ENCODE data around the gene KRT16.
"Not testable (repeated sequence)": the region's sequence is repeated elsewhere in the genome, so short reads cannot be mapped to it uniquely, and the experiment has no call there.

Gene KRT16

DNA sequence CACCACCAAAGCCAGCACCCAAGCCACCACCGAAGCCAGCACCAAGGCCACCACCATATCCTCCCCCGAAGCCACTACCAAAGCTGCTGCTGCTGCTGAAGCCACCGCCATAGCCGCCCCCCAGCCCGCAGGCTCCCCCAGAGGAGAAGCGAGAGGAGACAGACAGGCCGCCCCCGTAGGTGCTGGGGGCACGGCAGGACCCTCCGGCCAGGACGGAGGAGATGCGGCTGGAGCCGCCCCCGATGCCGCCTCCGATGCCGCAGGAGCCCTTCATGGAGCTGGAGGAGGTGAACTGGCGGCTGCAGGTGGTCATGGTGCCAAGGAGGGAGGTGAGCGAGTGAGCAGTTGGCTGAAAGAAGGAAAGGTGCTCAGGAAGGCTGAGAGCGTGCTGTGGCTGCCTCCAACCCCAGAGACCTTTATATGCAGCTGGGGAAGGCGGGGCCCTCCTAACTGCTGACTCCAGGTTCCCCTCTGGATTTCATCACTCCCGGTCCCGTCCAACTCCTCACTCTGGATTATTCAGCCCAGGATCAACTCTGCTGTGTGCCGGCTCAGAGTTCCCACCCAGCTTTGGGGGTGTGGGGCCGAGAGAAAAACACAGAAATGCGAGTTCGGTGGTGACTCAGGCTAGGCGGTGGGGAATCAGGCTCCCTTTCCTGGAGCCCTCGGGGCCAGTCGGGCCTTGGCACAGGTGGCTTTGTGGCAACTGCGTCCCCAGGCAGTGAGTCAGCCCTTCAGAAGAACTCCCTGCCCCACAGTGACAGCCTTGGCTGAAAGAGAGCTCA is at the start of gene KRT16:
Gene KRT16 (minus strand): TSS at position 392 of the 785 bp plus-strand sequence. CDS start 79 bp downstream, at position 313.
- H3K27me3 ChIP-seq (ENCODE audit: control insufficient read depth, insufficient read depth, low read length); H3K4me3 ChIP-seq (ENCODE audit: low read depth, low read length); H3K36me3 ChIP-seq (ENCODE audit: control insufficient read depth, insufficient read depth, low read length); H3K27ac ChIP-seq (ENCODE audit: low read depth, low read length); H3K9ac ChIP-seq (ENCODE audit: low read depth, low read length); H3K9me3 ChIP-seq (ENCODE audit: control insufficient read depth, insufficient read depth, low read length); H3K4me1 ChIP-seq (ENCODE audit: control insufficient read depth, insufficient read depth, low read length): not testable (repeated sequence)

DNA sequence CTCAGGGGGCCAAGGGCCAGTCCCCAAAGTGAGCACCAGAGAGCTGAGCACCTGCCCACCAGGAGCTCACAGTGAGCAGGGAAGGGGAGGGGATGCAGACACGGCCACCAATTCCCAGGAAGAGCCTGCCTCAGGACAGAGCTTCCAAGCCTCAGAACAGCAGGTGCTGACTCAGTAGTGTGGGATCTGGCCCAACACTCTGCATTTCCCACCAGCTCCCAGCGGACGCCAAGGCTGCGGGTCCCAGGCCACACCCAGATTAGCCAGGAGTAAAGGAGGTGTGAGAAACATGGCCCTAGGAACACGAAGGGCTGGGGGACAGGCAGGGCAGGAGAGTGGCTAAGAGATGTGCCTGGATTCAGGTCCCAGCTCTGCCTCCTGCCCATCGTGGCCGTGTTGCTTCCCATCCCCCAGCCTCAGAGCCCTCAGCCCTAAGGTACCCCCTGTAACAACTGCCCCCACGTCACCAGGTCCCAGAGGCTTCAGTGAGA is 47.7 kb upstream of the KRT16 start:
- H3K4me3 ChIP-seq (ENCODE audit: low read depth, low read length) = no peak overlapping the region
- peaks cover 9% of the 10 kb centered on the region; the same call in 1 of the 2 replicates for H3K4me1 ChIP-seq (ENCODE audit: control insufficient read depth, insufficient read depth, low read length)
- H3K36me3 ChIP-seq (ENCODE audit: control insufficient read depth, insufficient read depth, low read length) = no peaks in the 10 kb centered on the region
- no peak overlapping the region for H3K27ac ChIP-seq (ENCODE audit: low read depth, low read length)
- no peaks in the 10 kb centered on the region for H3K9me3 ChIP-seq (ENCODE audit: control insufficient read depth, insufficient read depth, low read length)
- H3K27me3 ChIP-seq (ENCODE audit: control insufficient read depth, insufficient read depth, low read length) = peaks cover 10% of the 10 kb centered on the region
- H3K9ac ChIP-seq (ENCODE audit: low read depth, low read length) = no peak overlapping the region

DNA sequence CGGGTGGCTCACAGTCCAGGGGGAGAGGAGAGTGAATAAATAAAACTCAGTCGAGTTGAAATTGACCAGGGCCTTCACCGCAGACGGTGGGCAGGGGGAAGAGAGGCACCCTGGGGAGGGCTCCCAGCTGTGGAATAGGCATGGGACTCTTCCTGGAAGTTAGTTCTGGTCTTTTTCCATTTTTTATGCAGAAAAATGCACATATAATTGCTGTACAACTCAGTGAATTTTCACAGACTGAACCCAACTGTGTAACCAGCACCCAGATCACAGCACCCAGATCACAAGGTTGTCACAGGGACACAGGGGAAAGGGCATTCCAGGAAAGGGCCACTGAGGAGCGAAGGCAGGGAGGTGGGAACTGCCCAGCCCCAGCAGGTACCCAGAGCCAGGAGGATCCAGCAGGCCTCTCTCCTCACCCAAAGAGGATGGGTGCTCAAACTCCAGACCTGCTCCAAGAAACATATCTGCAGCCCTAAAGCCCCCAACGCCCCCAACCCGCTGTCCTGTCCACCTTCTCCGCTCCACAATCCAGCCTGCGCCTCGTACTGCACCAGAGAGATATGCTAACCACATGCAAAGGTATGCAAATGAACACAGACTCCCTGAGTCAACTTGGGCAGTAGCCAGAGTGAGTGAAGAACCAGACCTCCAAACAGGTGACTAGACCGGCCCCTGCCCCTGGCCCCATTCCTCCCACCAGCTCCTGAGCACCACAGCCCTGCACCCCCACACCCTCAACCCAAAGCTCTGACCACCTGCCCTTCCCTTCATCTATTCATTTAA is 47.1 kb upstream of the KRT16 start:
- H3K9ac ChIP-seq (ENCODE audit: low read depth, low read length) = no peak overlapping the region
- no peaks in the 10 kb centered on the region for H3K9me3 ChIP-seq (ENCODE audit: control insufficient read depth, insufficient read depth, low read length)
- no peaks in the 10 kb centered on the region for H3K36me3 ChIP-seq (ENCODE audit: control insufficient read depth, insufficient read depth, low read length)
- no peak overlapping the region for H3K27ac ChIP-seq (ENCODE audit: low read depth, low read length)
- peaks cover 11% of the 10 kb centered on the region; the same call in 1 of the 2 replicates for H3K4me1 ChIP-seq (ENCODE audit: control insufficient read depth, insufficient read depth, low read length)
- no peak overlapping the region for H3K4me3 ChIP-seq (ENCODE audit: low read depth, low read length)
- H3K27me3 ChIP-seq (ENCODE audit: control insufficient read depth, insufficient read depth, low read length) = peaks cover 10% of the 10 kb centered on the region

GRCh38 chr17:41658846-41659245 is 46.3 kb upstream of the KRT16 start:
- H3K27me3 ChIP-seq (ENCODE audit: control insufficient read depth, insufficient read depth, low read length) = peaks cover 5% of the 10 kb centered on the region; the same call in 1 of the 2 replicates
- H3K36me3 ChIP-seq (ENCODE audit: control insufficient read depth, insufficient read depth, low read length) = no peaks in the 10 kb centered on the region
- no peaks in the 10 kb centered on the region for H3K9me3 ChIP-seq (ENCODE audit: control insufficient read depth, insufficient read depth, low read length)
- H3K4me1 ChIP-seq (ENCODE audit: control insufficient read depth, insufficient read depth, low read length) = peaks cover 11% of the 10 kb centered on the region; the same call in 1 of the 2 replicates
- H3K9ac ChIP-seq (ENCODE audit: low read depth, low read length) = no peak overlapping the region
- H3K4me3 ChIP-seq (ENCODE audit: low read depth, low read length) = no peak overlapping the region
- H3K27ac ChIP-seq (ENCODE audit: low read depth, low read length) = no peak overlapping the region

DNA sequence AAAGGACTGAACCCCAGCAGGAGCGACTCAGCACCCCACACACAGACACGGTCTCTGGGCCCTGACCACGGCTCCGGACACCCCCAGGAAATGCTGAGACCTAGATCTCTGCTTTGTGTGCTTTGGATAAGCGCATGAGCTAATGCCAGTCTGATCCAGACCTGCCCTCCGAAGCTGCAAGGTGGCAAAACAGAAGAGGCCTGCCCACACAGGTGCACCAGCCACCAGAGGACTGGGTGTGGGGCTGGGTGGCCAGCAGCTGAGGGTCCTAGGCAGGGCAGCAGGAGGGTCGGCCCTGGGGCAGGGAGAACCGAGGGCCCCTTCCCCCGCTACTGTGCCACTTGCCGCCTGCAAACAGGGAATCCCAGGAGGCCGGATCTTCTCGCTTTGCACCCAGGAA is 45.4 kb upstream of the KRT16 start:
- Histone ChIP-seq H3K9me3 (ENCODE audit: control insufficient read depth, insufficient read depth, low read length) (no peaks in the 10 kb centered on the region), H3K36me3 (ENCODE audit: control insufficient read depth, insufficient read depth, low read length) (no peaks in the 10 kb centered on the region), H3K4me3 (ENCODE audit: low read depth, low read length) (no peak overlapping the region), H3K27me3 (ENCODE audit: control insufficient read depth, insufficient read depth, low read length) (no peaks in the 10 kb centered on the region), H3K9ac (ENCODE audit: low read depth, low read length) (no peak overlapping the region), H3K27ac (ENCODE audit: low read depth, low read length) (no peak overlapping the region), H3K4me1 (ENCODE audit: control insufficient read depth, insufficient read depth, low read length) (peaks cover 11% of the 10 kb centered on the region; the same call in 1 of the 2 replicates)

DNA sequence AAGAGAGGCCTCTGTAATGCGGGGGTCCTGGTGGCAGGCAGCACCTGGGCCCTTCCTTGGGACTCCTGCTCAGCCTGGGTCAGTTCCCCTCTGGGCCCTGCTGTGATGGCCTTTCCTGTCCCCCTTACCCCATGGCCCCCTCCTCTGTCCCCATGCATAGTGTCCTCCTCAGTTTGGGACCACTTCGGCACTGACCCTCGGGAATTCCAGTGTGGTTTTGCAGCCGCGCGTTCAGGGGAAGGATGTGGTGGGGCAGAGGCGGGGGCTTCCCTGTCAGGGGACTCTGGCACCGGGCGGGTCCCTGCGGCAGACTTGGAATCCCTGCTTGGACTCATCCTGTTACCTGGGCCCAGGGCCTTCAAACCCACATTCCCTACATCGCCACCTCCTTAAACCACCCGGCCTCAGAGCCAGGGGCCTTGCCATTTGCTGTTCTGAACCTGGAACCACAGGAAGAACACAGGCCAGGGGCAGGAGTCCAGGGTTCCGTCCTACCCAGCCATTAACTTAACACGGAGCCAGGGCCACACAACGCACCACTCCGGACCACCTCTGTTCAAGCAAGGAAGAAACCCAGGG is 44.7 kb upstream of the KRT16 start:
- Histone ChIP-seq H3K9me3 (ENCODE audit: control insufficient read depth, insufficient read depth, low read length) (no peaks in the 10 kb centered on the region), H3K36me3 (ENCODE audit: control insufficient read depth, insufficient read depth, low read length) (no peaks in the 10 kb centered on the region), H3K9ac (ENCODE audit: low read depth, low read length) (no peak overlapping the region), H3K4me3 (ENCODE audit: low read depth, low read length) (no peak overlapping the region), H3K27ac (ENCODE audit: low read depth, low read length) (no peak overlapping the region), H3K27me3 (ENCODE audit: control insufficient read depth, insufficient read depth, low read length) (no peaks in the 10 kb centered on the region), H3K4me1 (ENCODE audit: control insufficient read depth, insufficient read depth, low read length) (peaks cover 11% of the 10 kb centered on the region; the same call in 1 of the 2 replicates)

DNA sequence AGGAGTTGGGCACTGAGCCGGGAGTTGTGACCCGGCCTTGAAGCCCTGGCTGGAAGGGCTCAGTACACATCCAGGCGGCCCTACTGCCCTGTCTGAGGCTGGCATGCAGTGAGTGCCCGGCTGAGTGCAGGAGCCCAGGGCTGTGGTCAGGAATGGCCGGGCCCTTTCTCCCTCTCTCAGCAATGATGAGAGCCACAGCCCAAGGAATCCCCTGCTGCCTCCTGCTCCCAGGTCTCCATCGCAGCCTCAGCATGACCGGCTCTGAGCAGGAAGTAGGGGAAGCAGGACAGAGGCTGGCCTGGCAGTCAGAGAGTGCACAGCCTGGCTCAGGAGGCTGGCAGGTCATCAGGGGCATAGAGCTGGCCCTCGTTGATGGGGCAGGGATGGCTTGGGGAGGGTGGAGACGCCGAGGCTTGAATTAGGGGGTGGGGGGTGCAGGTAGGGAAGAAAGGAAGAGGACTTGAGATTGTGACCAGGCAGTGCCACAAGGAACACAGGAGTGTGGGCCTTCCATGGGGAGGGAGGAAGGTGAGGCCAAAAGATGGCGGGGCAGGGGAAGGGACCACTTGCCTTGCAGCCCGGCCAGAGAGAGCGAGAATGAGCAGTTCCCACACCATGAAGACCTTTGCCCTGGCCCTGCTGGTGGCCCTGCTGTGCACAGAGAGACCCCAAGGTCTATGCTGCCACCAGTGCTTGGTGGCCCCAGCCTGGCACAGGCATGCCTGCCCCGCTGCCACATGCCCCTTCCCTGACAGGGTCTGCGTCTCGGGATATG is 43.9 kb upstream of the KRT16 start:
- no peak overlapping the region for H3K9ac ChIP-seq (ENCODE audit: low read depth, low read length)
- H3K4me3 ChIP-seq (ENCODE audit: low read depth, low read length) = no peak overlapping the region
- H3K27ac ChIP-seq (ENCODE audit: low read depth, low read length) = no peak overlapping the region
- peaks cover 11% of the 10 kb centered on the region; the same call in 1 of the 2 replicates for H3K4me1 ChIP-seq (ENCODE audit: control insufficient read depth, insufficient read depth, low read length)
- no peaks in the 10 kb centered on the region for H3K27me3 ChIP-seq (ENCODE audit: control insufficient read depth, insufficient read depth, low read length)
- H3K9me3 ChIP-seq (ENCODE audit: control insufficient read depth, insufficient read depth, low read length) = no peaks in the 10 kb centered on the region
- H3K36me3 ChIP-seq (ENCODE audit: control insufficient read depth, insufficient read depth, low read length) = no peaks in the 10 kb centered on the region

GRCh38 chr17:41655611-41656111 is 43.1 kb upstream of the KRT16 start:
- Histone ChIP-seq H3K9me3 (ENCODE audit: control insufficient read depth, insufficient read depth, low read length) (no peaks in the 10 kb centered on the region), H3K36me3 (ENCODE audit: control insufficient read depth, insufficient read depth, low read length) (no peaks in the 10 kb centered on the region), H3K27ac (ENCODE audit: low read depth, low read length) (no peak overlapping the region), H3K9ac (ENCODE audit: low read depth, low read length) (no peak overlapping the region), H3K4me1 (ENCODE audit: control insufficient read depth, insufficient read depth, low read length) (peaks cover 11% of the 10 kb centered on the region; the same call in 1 of the 2 replicates), H3K27me3 (ENCODE audit: control insufficient read depth, insufficient read depth, low read length) (no peaks in the 10 kb centered on the region), H3K4me3 (ENCODE audit: low read depth, low read length) (no peak overlapping the region)

DNA sequence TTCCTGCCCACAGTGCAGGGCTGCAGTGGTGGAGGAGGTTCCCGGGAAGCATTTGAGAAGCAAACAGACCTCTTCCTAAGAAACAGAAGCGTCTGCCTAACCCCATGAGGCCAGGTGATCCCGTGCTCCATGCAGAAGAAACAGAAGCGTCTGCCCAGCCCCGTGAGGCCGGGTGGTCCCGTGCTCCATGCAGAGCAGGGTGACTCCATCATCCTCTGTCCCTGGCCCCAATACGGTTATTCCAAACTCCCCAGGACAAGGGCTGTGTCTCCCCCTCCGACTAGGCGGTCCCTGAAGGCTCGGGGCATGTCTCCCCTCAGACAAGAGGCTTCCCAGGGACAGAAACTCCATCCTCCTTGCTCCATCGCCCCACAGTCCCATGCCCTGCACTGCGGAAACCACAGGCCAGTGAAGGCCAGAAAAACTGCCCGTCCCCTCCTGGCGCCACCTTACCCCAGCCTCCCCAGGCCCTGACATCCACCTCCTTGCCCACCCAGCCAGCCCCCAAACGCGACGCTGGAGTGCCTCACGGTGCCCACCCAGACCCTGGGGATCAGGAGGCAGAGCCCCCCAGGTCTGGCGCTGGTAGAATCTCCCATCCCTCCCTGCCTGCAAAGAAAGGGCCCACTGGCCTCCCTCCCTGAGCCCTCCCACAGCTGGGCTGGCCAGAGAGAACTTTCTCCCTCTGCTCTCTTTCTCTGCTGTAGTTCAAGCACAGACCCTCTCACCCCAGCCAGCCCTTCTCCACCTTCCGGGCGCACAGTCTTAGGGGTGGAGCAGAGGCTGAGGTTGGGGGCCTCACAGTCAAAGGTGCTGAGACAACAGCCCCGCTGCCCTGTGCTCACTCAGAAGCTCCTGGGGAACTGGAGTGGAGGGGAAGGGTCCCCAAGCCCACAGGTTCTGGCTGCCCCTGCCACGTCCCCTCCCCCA is 42.4 kb upstream of the KRT16 start:
- Histone ChIP-seq H3K4me3 (ENCODE audit: low read depth, low read length) (no peak overlapping the region), H3K4me1 (ENCODE audit: control insufficient read depth, insufficient read depth, low read length) (peaks cover 11% of the 10 kb centered on the region; the same call in 1 of the 2 replicates), H3K27ac (ENCODE audit: low read depth, low read length) (no peak overlapping the region), H3K9ac (ENCODE audit: low read depth, low read length) (no peak overlapping the region), H3K9me3 (ENCODE audit: control insufficient read depth, insufficient read depth, low read length) (no peaks in the 10 kb centered on the region), H3K36me3 (ENCODE audit: control insufficient read depth, insufficient read depth, low read length) (no peaks in the 10 kb centered on the region), H3K27me3 (ENCODE audit: control insufficient read depth, insufficient read depth, low read length) (no peaks in the 10 kb centered on the region)

All from HUES48 (cell line).